ENCODE results near the gene RAP2B.
"Not testable (repeated sequence)": the region's sequence is repeated elsewhere in the genome, so short reads cannot be mapped to it uniquely, and the experiment has no call there.

The RAP2B gene

GRCh38 chr3:153193786-153194476 lies 31.9 kb downstream of the RAP2B start:
- not testable (repeated sequence) for DNase-seq (ENCODE audit: low spot score)

- no peak for DNase-seq (ENCODE audit: low spot score)
Measured at GRCh38 chr3:153195349-153195879, 33.4 kb downstream of the RAP2B start.

- peak; percentile 50 for DNase-seq (ENCODE audit: low spot score)
Measured at GRCh38 chr3:153209596-153209995, 47.6 kb downstream of the RAP2B start.

GRCh38 chr3:153210146-153210545 lies 48.1 kb downstream of the RAP2B start:
- DNase-seq (ENCODE audit: low spot score): no peak

- DNase-seq (ENCODE audit: low spot score): no peak
Measured at GRCh38 chr3:153210660-153211059, 48.6 kb downstream of the RAP2B start.

- DNase-seq (ENCODE audit: low spot score): no peak
Measured at GRCh38 chr3:153215497-153215896, 53.5 kb downstream of the RAP2B start.

- no peak for DNase-seq (ENCODE audit: low spot score)
Measured at GRCh38 chr3:153215966-153216365, 53.9 kb downstream of the RAP2B start.

- DNase-seq (ENCODE audit: low spot score): no peak
Measured at GRCh38 chr3:153216928-153217327, 54.9 kb downstream of the RAP2B start.

GRCh38 chr3:153219146-153219545 lies 57.1 kb downstream of the RAP2B start:
- peak; percentile 60 for DNase-seq (ENCODE audit: low spot score)

Measured in COLO829 (cell line).